HUES48 (cell line): ENCODE results near the gene ZNF680.

Experiments
- H3K27ac ChIP-seq: one replicate; pipeline ENCODE4 v1.7.0; 2013; ENCODE audit warnings: low read depth, low read length, inconsistent platforms
- H3K27me3 ChIP-seq: 2 replicates; pipeline ENCODE4 v1.6.1; 2013; ENCODE audit warnings: mild to moderate bottlenecking, low read length; ENCODE audit not compliant: control insufficient read depth, insufficient read depth
- H3K36me3 ChIP-seq: 2 replicates; pipeline ENCODE4 v1.6.1; 2013; ENCODE audit warnings: low read length; ENCODE audit not compliant: control insufficient read depth, insufficient read depth
- H3K4me1 ChIP-seq: 2 replicates; pipeline ENCODE4 v1.6.1; 2013; ENCODE audit warnings: mild to moderate bottlenecking, low read length; ENCODE audit not compliant: control insufficient read depth, insufficient read depth
- H3K4me3 ChIP-seq: 2 replicates; pipeline ENCODE4 v1.5.1; 2013; ENCODE audit warnings: mild to moderate bottlenecking, low read depth, low read length
- H3K9ac ChIP-seq: 2 replicates; pipeline ENCODE4 v1.6.1; 2013; ENCODE audit warnings: mild to moderate bottlenecking, low read depth, low read length, moderate library complexity
- H3K9me3 ChIP-seq: 2 replicates; pipeline ENCODE4 v1.6.1; 2013; ENCODE audit warnings: low read length; ENCODE audit not compliant: control insufficient read depth, insufficient read depth

Gene ZNF680

DNA sequence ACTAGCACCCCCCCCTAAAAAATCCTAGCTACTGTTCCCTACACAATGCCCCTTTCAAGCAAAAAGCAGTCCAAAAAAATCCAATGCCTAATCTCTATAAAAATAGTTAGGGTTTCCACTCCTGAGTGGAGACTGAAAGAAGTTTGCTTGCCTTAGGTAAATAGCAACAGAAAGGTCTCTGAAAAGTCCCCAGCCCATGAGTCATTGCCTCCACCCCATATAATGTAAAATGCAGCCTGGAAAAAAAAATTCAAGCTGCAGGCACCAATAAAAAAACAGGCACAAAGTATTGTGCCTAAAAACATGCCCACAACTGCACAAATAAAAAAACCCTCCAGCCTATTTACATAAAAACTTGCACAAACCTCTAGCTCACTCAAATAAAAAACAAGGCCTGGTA is 47.5 kb downstream of the ZNF680 start:
- Histone ChIP-seq H3K9me3 (peaks cover 85% of the 10 kb centered on the region), H3K4me3 (no peak overlapping the region), H3K36me3 (peaks cover 23% of the 10 kb centered on the region; the same call in 1 of the 2 replicates), H3K27ac (no peak overlapping the region), H3K9ac (no peak overlapping the region), H3K27me3 (no peaks in the 10 kb centered on the region), H3K4me1 (no peaks in the 10 kb centered on the region)

DNA sequence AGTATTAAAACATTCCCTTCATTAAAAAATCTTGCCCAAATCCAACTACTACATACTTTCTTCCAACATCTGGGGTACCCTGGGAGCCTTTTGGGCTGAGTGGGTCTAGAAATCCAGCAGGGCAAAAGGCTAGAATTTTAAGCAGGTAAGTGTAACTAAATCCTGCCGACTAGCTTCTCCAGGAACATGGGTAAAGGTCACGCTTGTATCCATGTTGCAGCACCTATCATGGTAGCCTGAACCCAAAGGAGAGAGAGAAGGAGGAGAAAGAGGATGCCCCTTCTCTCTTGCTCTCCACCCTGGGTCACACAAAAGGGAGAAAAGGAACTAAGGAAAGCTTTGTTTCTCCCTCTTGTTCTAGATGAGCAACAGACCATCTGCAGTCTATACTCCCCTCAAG is 53.3 kb downstream of the ZNF680 start:
- Histone ChIP-seq H3K9me3 (peaks cover 76% of the 10 kb centered on the region), H3K36me3 (peaks cover 11% of the 10 kb centered on the region; the same call in 1 of the 2 replicates), H3K4me1 (no peaks in the 10 kb centered on the region), H3K4me3 (no peak overlapping the region; the same call in 1 of the 2 replicates), H3K27ac (no peak overlapping the region), H3K27me3 (no peaks in the 10 kb centered on the region), H3K9ac (no peak overlapping the region)

GRCh38 chr7:64504581-64505120 is 58.2 kb downstream of the ZNF680 start:
- Histone ChIP-seq H3K27me3 (no peaks in the 10 kb centered on the region), H3K9me3 (peaks cover 56% of the 10 kb centered on the region), H3K27ac (no peak overlapping the region), H3K9ac (no peak overlapping the region), H3K36me3 (0 out of 2 replicates have a peak, but pooled peaks cover 3% of the 10 kb centered on the region), H3K4me3 (no peak overlapping the region), H3K4me1 (no peaks in the 10 kb centered on the region)

- Histone ChIP-seq H3K9ac (no peak overlapping the region), H3K4me1 (no peaks in the 10 kb centered on the region), H3K36me3 (no peaks in the 10 kb centered on the region), H3K27me3 (no peaks in the 10 kb centered on the region), H3K9me3 (peaks cover 61% of the 10 kb centered on the region), H3K27ac (no peak overlapping the region), H3K4me3 (no peak overlapping the region)
Observed at GRCh38 chr7:64498270-64498669, 64.6 kb downstream of the ZNF680 start.

DNA sequence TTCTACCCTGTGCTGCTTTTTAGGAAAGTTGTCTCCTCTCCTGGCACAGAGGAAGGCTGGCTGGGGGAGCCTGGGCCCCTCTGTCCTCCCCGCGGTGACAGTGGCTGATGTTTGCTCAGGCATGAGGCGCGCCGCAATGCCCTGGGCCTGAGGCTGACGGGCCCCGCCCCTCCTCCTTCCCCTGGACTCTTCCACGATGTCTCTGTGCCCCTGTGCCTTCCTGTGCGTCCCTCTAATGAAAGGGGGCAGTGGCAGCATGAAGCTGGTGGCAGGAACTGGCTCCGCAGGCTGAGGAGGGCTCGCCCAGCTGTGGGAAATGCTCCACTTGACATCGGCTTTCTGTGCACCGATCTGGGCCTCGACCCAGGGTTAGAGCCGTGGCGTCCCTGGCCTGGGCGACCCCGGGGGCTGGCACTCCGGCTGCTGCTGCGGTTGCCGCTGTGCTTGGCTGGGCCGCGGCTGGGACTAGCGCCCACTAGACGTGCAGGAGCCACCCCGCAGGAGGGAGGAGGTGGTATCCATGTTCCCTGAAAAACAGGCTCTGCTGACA is 67.9 kb downstream of the ZNF680 start:
- H3K9ac ChIP-seq, result no peak overlapping the region
- no peak overlapping the region for H3K4me3 ChIP-seq
- H3K4me1 ChIP-seq, result no peaks in the 10 kb centered on the region
- no peaks in the 10 kb centered on the region for H3K27me3 ChIP-seq
- peaks cover 70% of the 10 kb centered on the region for H3K9me3 ChIP-seq
- no peaks in the 10 kb centered on the region for H3K36me3 ChIP-seq
- no peak overlapping the region for H3K27ac ChIP-seq

DNA sequence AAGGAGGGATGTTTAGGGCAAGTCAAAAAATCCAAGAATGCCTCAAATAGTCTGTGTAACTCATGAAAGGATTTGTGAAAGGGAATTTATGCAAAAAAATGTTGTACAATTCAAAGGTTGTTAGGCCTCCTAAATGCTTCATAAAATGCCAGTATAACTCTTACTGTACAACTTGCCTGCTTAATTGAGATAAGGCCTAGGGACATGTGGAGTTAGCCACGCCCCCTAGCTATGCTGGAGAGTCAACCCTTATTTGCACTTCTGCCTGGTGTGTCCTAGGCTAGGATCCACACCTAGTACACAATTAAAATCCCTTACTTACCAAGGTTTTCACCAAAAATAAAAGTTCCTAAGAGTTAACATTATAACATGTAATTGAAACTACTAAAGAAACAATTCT is 77.2 kb downstream of the ZNF680 start:
- H3K27ac ChIP-seq, result no peak overlapping the region
- H3K9ac ChIP-seq, result no peak overlapping the region

More for the DNA sequence above, 77.2 kb downstream of the ZNF680 start:
- Histone ChIP-seq H3K9me3 (peaks cover 78% of the 10 kb centered on the region), H3K4me1 (no peaks in the 10 kb centered on the region), H3K27me3 (no peaks in the 10 kb centered on the region), H3K36me3 (no peaks in the 10 kb centered on the region), H3K4me3 (no peak overlapping the region)
